GM11168 (cell line): ENCODE data around the gene CHRNG.
"Not testable (repeated sequence)": the region's sequence is repeated elsewhere in the genome, so short reads cannot be mapped to it uniquely, and the experiment has no call there.

Experiments
- in situ Hi-C: fragments of 300-500 bp; cut with MboI; formaldehyde crosslinking; loops from one replicate; pipeline ENCODE4 v1.12.0; 2022; ENCODE audit warnings: low sequenced_read_pairs; ENCODE audit not compliant: unreplicated experiment

Gene CHRNG

GRCh38 chr2:232541961-232542714 lies 2.6 kb downstream of the CHRNG start:
- in situ Hi-C loops: no loop called here

DNA sequence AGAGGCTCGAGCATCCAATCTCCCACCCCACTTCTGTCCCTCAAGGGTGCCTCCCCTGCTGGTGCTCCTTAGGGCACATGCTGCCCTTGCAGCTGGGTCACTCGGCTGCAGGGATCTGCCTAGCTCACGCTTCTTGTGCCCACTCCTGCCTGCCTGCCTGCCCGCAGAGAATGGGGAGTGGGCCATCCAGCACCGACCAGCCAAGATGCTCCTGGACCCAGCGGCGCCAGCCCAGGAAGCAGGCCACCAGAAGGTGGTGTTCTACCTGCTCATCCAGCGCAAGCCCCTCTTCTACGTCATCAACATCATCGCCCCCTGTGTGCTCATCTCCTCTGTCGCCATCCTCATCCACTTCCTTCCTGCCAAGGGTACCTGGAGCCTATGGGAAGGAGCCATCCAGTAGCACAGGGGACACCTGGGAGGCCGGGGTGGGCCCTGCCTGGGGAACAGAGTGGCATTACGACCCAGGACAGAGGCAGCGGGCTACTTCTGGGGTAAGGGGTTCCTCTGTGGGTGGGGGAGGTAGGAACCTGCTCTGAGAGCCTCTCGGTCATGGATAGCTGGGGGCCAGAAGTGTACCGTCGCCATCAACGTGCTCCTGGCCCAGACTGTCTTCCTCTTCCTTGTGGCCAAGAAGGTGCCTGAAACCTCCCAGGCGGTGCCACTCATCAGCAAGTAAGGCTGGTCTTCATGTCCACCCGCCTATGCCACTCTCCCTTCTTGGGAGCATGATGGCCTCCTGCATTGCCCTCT lies 3.4 kb downstream of the CHRNG start:
- in situ Hi-C loops: no loop called here

- in situ Hi-C loops: no loop called here
Measured at GRCh38 chr2:232543491-232543890, 4.0 kb downstream of the CHRNG start.

DNA sequence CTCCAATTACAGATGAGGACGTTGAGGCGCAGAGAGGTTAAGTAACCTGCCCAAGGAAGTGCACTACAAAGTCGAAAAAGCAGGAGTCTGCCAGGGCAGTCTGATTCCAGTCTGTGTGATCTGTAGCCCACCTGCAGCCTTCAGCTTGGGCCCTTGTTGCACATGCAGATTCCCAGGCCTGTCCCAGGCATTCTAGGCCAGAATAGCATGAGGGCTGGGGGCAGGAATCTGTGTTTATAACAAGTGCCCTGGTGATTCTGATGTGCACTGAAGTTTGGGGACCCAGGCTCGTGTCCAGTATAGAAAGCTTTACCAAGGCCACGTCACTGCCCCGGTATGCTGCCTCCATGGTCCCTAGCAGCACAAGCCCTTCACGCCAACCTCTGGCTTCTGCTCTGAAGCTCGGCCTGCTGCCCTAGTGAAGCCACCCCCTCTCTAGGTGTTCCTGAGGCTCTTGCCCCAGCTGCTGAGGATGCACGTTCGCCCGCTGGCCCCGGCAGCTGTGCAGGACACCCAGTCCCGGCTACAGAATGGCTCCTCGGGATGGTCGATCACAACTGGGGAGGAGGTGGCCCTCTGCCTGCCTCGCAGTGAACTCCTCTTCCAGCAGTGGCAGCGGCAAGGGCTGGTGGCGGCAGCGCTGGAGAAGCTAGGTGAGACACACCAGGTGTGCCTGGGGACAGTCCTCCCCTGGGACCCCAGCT lies 4.6 kb downstream of the CHRNG start:
- in situ Hi-C loops: no loop called here

DNA sequence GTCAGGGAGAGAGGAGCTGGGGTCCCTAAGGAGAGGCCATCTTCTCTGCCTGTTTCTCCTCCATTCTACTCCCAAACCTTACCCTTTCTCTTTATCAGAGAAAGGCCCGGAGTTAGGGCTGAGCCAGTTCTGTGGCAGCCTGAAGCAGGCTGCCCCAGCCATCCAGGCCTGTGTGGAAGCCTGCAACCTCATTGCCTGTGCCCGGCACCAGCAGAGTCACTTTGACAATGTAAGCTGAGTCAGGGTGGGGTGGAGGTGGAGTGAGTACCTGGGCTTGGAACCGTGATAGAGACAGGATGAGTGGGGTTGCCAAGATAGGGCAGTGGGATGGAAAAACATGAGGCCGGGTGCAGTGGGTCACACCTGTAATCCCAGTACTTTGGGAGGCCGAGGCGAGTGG lies 5.2 kb downstream of the CHRNG start:
- in situ Hi-C loops: no loop called here

GRCh38 chr2:232545511-232546375 lies 6.3 kb downstream of the CHRNG start:
- in situ Hi-C loops: no loop called here

- in situ Hi-C loops: no loop called here
Measured at GRCh38 chr2:232547991-232548390, 8.5 kb downstream of the CHRNG start.

GRCh38 chr2:232549655-232550353 lies 10.3 kb downstream of the CHRNG start:
- in situ Hi-C loops: no loop called here

DNA sequence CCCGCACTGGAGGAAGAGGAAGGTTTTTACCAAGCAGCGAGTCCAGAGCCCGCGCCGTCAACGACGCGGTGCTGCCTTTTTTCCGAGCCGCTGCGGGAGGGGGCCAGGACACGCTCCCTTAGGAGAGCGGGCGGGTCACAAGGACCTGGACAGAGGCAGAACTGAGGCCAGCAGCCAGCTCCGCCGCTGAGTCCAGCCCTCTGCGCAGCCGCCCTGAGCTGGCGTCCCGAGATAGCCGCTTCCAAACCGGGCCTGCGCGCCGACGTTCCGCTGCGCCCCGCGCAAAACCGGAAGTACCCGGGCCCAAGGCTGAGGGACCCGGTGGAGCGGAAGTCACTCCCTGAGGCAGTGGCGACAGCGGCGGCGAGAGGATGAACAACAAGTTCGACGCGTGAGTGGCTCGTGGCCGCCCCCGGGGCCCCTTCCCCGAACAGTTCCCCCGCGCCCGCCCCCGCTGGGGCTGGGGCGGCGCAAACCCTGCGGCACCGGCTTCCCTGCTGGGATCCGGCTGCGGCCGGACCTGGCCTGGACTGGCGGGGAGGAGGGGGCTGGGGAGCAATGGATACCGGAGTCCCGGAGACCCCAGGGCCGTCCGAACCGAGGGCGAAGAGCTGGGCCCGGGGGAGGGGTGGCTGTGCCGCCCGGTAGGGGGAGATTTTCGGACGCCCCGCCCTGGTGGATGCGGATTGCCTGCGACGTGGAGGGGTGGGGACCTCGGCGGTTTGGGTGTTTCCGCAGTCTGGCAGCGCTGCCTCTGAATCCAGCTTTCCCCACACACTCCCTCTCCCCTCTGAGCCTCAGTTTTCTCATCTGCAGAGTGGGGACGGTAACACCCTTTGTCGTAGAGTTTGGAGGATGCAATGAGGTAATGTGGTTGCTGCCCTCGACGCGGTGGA lies 11.1 kb downstream of the CHRNG start, which contains the start of the genes EIF4E2 and TIGD1:
TSS of gene EIF4E2 (plus strand) at position 336 of the 896 bp plus-strand sequence. CDS start at position 372, 36 bp downstream.
TSS of gene TIGD1 (minus strand) at position 204 of the 896 bp plus-strand sequence. CDS start 675 bp downstream, outside the sequence.
- in situ Hi-C loops: no loop called here

GRCh38 chr2:232551250-232551638 lies 11.8 kb downstream of the CHRNG start:
- in situ Hi-C loops: no loop called here

DNA sequence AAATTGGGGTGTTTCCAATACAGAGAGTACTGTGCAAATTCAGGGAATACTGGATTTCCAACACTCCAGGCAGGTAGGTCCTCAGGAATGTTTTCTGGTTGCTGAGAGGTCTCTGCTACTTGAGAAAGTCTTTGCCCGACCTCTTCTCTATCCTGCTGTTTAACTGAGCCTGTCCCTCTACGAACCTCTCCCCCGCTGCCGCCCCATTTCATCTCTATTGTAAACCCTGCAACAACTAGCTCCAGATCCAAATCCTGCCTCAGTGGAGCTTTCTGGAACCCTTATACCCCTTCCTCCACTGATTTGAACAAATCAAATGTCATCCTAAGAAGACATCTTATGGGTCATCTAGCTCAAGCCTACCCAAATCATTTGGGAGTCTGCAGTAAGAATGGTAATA lies 12.3 kb downstream of the CHRNG start:
- in situ Hi-C loops: no loop called here

GRCh38 chr2:232556426-232556825 lies 16.9 kb downstream of the CHRNG start:
- in situ Hi-C loops: no loop called here

DNA sequence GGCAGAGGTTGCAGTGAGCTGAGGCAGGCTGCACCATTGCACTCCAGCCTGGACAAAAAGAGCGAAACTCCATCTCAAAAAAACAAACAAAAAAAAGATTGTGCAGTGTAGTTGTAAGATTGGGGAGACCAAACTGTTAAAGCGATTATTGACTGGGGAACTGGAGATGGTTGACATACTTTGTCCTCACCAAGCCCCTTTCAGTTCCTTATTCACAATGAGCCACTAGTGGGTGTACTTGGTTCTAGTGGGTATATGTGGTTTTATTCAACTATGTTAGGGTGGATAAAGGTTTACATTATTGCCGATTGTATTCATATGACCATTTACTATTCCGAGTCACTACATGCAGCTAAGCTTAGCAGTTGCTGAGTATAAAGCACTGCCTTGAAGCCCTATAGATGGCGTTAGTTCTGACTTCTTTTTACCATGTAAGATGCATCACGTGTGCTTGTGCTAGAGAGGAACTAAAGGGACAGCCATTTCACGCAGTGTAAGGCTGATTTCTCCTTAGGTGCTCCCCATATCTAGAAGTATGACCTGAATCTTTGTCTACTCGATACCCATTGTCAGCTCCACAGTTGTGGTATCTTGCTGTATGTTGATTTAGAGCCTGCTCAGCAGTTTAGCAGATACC lies 23.1 kb downstream of the CHRNG start:
- in situ Hi-C loops: no loop called here

DNA sequence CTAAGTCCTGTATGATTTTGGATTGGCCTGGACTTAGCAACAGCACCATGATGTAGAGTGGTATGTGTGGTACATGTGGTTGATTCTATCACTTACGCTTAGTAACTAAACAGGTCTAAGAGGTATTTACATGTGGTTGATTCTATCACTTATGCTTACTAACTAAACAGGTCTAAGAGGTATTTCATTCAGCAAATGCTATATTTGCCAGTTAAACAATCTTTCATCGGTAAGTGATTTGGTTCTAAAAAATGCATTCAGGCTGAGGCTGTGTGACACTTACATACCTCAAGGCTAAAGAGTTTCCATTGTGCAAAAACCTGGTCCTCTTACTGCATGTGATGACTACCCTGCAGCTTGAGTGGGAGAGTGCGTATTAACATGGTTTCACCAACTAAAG lies 24.1 kb downstream of the CHRNG start:
- in situ Hi-C loops: no loop called here

GRCh38 chr2:232567721-232568120 lies 28.2 kb downstream of the CHRNG start:
- in situ Hi-C loops: no loop called here

- in situ Hi-C loops: no loop called here
Measured at GRCh38 chr2:232568161-232568560, 28.7 kb downstream of the CHRNG start.

GRCh38 chr2:232569541-232569940 lies 30.0 kb downstream of the CHRNG start:
- in situ Hi-C loops: no loop called here

- in situ Hi-C loops: not testable (repeated sequence)
Measured at GRCh38 chr2:232570481-232570880, 31.0 kb downstream of the CHRNG start.
